Measurements from ENCODE around the gene NXPH1.

DNA sequence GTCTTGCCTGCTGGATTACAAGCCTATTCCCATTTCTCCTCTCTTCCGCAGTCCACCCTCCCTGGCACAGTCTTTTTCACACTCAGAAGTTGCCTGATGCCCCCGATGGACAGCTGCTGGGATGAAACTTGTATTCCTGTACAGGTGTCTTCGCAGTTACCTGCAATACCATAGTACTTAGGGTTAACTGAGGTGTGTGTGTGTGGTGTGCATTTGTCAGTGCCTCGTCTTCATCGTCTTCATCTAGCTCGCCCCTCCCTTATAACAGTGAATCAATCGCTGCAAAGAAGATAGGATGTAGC, 11.0 kb downstream of the NXPH1 start:
- TF ChIP-seq EZH2phosphoT487 (IDR thresholded peaks at IDR 0.05; ENCODE audit: insufficient read depth, low read depth) (no peak), EZH2 (IDR thresholded peaks at IDR 0.05; ENCODE audit: insufficient read depth, poor library complexity, severe bottlenecking) (no peak)
